ENCODE measurements around the gene PLD1. TPM values are rescaled to one million over a fixed set of nuclear protein-coding genes. Genes with fewer than 3 reads are reported as not detected.

Gene PLD1
- total RNA-seq, 1 donor from 2014 or later = 0.55 TPM

DNA sequence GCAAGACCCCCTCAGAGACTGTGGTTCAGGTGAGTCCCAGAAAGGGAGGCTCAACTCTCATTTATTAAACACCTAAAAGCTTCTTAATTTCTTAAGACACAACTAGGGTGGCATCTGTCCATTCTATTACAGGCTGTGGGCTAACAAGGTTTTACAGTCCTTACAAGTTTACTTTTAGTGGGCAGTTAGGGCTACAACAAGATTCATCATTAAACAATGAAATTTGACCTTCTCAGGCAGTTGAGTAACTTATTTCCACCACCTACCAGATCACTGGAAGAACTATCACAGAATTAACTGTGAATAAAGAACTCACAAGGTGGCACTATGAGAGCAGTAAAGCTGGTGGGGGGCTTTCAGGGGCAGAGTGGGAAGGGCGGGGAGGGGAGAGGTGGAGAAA, 132.6 kb downstream of the PLD1 start:
- intact Hi-C loops (cut with micrococcal nuclease) = no loop called here

DNA sequence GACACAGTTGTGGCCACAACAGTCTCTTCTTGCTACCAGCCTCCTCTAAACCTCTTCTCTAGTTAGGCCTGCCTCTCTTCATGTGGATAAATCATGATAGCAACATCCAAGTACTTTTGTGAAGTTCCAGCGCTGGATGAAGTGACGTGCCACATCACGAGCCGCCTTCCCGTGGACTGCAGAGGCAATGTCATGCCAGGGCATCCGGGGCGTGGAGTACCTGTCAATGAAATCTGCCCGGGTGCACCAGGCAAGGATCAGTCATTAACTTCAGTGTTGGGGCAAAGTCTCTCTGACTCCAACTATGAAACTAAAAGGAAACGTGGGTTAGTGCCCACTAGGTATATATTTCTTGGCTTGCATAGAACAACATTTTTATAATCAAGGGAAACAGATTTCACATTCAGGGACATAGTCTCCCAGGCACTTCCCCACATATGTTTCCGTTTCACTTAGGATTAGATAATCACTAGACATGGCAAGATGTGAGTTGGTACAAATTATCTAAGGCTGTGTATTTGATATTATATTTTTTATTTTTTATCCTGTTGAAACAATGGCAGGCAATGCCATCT, 133.6 kb downstream of the PLD1 start:
- intact Hi-C loops (cut with micrococcal nuclease) = no loop called here

DNA sequence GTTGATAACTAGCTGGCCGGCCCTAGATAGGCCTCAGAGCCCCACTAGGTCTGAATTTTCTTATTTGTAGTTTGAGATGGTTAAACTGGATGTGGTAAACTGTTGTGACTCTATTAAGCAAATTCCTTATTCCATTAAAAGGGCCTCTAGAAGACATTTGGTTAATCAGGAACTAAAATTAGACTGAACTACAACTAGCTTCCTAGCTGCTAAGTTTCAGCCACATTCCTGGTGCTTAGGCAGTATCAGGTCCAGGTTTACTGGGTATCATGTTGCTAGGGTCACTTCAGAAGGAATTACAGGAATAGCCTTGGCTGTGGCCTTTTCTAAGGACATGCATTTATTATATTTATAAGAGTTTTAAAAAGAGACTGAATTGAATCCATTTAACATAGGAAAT, 136.3 kb downstream of the PLD1 start:
- intact Hi-C loops (cut with micrococcal nuclease) = no loop called here

DNA sequence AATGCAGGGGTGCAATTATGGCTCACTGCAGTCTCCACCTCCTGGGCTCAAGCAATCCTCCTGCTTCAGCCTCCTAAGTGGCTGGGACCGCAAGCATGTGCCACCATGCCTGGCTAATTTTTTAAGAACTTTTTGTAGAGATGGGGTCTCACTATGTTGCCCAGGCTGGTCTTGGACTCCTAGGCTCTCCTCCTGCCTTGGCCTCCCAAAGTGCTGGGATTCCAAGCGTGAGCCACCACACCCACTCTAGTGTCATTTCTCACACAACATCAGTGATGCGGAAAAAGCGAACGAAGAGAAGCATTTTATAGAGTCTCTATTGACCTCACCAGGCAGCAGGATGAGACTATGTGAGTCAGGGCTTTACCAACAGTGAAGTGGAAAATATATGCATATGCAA, 137.7 kb downstream of the PLD1 start:
- intact Hi-C loops (cut with micrococcal nuclease) = no loop called here

DNA sequence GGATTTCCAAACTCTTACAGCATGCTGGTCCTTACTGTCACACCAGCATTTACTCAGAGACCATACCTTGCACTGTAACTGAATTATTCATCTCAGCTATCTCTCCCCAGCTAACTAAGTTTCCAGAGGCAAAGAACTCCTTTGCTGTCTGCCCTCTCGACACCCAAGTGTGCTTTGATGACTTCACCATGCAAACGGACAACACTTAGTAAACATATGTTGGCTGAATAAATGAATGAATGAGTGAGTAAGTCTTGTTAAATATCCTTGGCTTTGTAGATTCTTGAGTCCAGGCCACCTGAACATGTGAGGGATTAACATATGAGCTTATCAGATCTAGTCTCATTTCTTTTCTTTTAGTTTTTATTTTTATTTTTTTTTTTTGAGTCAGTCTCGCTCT, 138.2 kb downstream of the PLD1 start:
- intact Hi-C loops (cut with micrococcal nuclease) = no loop called here

DNA sequence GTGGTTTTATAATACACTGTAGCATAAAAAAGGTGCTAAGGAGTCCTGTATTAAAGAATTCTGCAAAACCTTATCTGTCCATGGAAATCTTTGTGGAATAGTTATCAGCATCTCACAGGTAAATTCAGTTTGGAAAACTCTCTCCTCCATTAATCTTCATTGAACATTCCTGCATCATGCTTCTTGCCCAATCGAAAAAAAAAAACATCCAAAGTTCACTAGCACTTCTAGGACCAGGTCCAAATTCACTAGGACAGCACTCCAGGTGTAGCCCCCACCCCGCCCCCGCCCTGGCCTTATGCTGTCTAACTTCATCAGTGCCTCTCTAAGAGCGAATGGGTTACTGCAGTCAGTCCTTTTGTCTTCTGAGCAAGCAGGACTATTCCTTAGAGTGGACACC, 138.6 kb downstream of the PLD1 start:
- intact Hi-C loops (cut with micrococcal nuclease) = no loop called here

DNA sequence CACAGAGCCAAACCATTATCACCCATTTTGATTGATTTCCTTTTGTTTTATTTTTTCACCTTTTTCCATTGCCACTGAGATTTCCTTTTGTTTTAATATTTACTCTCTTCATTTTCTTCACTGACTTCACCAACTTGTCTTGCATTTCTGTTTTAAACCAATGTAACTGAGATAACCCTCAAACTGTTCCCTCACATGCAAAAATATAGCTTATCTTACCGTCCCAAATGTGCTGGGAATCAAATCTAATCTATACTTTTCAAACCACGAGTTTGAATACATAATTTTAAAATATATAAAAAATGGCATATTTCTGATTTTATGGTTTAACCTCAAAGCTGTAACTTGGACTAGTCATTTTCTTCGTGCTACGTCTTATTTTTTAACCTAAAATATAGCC, 143.8 kb downstream of the PLD1 start:
- intact Hi-C loops (cut with micrococcal nuclease) = no loop called here

DNA sequence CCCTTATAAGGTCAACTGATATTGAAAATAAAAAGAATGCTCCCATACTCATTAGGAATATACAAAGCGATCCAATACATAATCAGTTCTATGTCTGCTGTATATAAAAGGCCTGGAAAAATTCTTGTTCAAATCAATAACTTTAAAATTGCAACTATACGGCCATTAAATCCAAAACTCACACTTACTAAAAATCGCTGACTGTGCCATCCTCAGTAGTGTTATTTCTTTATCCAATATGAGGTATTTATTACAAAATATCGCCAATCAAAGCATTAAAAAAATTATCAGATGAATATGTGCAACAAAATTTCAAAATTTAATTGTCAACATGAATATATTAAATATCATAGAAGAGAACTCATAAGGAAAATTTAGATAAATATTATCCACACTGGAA, 146.5 kb downstream of the PLD1 start:
- intact Hi-C loops (cut with micrococcal nuclease) = no loop called here

DNA sequence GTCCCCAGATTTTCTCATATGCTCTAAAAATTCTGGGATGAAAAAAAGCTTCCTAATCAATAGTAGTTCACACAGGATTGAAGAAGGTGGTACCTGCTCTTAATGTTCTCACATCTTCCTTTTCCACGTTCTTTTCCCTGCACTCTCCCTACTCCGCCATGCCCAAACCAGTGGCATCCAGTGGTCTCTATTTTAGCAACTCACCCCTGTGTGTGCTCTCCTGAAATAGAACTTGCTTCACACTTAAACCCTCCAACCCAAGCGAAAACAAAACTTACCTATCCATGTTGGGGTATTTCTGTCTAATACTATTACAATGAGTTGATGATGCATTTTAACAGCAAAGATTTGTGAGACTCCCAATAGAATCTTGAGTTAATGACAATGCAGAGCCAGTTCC, 148.8 kb downstream of the PLD1 start:
- intact Hi-C loops (cut with micrococcal nuclease) = no loop called here

DNA sequence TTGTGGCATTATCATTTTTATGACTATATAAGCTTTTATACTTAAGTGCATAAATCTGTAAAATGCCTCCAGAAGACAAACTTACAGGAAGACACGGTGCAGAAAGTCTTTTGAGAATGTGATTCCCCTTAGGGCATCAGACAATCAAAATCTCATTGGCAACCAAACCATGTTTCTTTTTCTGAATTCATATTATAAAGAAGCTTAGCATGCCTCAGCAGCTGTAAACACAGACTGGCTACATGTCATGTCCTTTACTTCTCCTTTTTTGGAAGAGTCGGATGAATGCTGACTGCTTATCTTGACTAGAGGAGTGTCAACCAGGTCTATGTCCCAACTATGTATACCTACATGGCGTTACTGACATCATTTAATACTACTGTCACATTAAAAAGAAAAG, 150.1 kb downstream of the PLD1 start:
- intact Hi-C loops (cut with micrococcal nuclease) = no loop called here

DNA sequence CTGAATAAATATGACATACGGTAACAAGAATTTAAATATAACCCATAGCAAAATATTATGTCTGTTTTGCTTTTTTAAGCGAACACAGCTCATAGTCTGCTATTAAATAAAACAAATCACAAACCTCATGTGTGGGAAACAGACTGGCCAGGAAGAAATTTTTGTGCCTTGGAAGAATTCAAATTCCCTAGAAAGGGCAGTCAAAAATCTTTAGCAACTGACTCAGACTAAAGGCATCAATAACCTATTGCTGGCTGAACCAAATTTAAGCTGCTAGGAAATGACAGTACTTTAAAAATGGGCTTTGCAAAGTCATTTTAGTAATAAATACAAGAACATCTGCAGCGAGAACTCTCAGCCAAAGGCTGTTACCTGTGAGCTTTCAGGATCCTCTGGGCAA, 151.4 kb downstream of the PLD1 start:
- intact Hi-C loops (cut with micrococcal nuclease) = no loop called here

DNA sequence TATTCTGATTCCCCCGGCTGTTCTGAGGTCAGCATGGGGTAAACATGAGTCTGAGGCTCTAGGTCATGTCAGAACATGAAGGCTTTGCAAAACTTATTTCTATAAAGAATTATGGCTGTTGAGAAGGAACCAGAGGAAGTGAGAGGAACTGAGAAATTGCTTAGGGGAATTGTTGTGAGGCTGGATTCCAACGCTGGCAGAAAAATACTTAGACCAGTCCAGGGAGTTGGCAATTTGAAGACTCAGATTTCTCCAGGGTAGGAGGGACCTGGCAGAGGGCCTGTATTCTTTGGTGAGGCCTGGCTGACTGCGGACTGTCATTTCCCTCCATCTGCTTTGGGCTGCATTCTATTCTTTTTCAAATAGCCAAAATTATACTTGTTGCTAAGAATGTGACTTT, 155.5 kb downstream of the PLD1 start:
- intact Hi-C loops (cut with micrococcal nuclease) = no loop called here

DNA sequence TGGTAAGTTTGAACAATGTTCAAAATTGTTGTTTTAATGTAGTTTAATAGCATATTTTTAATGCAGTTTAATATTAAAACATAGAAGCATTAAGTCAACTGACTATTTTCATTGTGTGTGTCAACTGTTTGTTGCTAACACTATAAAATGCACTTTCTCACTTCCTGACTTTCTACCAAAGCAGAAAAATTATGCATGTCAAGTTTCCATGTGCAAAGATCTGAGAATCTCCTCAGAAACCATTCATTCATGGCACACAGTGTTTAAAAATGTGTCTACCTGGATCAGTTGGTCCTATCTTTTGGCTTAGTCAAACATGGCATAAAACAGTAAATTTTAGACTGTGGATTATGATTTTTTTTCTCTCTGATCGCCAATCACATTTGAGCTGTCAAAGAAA, 156.0 kb downstream of the PLD1 start:
- intact Hi-C loops (cut with micrococcal nuclease) = no loop called here

DNA sequence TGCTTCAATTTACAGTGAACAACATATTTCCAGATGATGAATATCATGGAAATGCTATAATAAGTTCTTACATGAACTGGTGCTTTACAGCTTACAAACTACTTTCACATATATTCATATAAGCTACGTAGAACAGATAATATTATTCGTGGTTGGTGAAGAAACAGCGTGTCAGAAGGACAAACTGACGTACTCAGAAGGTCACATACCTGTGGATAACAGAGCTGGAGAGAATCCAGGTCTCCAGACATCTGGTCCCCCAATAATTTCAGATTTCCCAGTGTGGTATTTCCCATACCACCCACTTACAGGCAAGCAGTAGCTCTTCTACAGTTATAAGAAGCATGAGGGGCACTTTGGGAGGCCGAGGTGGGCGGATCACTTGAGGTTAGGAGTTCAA, 156.6 kb downstream of the PLD1 start:
- intact Hi-C loops (cut with micrococcal nuclease) = no loop called here

DNA sequence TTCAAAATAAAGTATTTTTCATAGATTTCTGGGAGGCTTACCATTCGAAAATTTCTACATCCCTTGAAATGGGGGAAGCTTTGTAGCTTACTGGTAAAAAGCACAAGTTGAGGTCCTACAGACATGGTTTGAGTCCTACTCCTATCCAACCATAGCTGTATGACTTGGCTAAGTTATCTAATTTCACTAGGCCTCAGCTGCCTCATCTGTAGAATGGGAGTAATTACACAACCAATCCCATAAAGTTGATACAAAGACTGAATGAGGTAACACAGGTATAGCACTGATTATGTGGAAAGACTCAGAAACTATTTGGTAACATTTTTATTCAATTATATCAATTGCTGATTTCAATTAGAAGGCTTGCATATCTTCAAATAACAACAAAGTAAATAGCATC, 157.4 kb downstream of the PLD1 start:
- intact Hi-C loops (cut with micrococcal nuclease) = no loop called here

DNA sequence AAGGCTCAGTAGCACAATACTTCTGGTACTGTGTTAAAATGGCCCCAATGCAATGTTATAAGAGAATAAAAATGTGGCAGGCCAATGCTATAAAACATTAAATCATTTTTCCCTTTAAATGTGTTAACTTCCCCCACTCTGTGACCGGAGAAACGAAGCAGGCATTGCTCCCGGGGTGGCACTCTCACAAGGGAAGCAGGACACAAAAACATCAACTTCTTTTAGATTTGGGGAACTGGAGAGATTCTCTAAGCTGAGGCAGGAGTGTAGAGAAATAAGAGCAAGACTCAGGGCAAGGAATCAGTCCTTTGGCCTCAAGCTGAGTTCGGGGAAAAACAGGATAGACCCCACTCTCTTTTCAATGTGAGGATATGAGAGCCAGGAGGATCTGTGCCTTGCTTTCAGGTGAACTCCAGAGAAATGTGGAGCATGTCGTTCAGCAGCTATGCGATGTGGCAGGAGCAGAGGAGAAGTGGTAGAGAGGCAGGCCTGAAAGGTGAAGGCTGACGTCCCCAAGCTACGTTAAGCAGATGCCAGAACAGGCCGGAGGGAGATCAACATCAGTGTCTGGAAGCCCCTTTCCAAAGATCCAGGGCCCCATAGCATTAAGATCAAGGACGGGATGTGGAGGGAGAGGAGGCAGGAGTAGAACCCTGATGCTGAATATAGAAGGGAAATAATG, 160.2 kb downstream of the PLD1 start:
- intact Hi-C loops (cut with micrococcal nuclease) = no loop called here

DNA sequence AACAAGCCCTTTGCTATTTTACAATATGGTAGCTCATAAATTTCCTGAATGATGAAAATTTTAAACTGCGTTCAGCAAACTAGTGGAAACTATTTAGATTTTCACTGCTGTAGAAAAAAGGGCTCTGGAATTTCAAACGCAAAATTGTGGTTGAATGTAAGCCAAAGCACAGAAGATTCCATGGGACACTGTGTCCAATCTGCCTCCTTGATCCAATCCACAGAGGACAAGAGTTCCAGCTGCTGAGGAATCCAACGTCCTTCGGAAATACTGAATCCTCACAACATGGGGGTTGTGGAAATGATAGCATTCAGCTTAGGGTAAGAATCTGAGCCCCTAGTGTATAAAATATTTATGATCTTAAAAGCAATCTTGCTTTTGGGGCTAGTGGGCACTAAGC, 161.0 kb downstream of the PLD1 start:
- intact Hi-C loops (cut with micrococcal nuclease) = no loop called here

DNA sequence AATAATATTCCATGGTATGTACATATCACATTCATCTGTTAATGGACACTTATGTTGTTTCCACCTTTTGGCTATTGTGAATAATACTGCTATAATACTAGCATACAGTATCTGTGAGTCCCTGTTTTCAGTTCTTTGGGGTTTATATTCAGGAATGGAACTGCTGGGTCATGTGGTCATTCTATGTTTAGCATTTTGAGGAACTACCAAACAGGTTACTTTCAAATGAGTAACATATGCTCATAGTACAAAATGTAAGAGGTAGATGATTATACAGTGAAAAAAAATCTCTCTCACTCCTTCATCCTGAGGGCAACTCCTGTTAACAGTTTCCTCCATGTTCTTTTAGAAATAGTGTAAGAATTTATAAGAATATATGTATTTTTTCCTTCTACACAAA, 162.2 kb downstream of the PLD1 start:
- intact Hi-C loops (cut with micrococcal nuclease) = no loop called here

DNA sequence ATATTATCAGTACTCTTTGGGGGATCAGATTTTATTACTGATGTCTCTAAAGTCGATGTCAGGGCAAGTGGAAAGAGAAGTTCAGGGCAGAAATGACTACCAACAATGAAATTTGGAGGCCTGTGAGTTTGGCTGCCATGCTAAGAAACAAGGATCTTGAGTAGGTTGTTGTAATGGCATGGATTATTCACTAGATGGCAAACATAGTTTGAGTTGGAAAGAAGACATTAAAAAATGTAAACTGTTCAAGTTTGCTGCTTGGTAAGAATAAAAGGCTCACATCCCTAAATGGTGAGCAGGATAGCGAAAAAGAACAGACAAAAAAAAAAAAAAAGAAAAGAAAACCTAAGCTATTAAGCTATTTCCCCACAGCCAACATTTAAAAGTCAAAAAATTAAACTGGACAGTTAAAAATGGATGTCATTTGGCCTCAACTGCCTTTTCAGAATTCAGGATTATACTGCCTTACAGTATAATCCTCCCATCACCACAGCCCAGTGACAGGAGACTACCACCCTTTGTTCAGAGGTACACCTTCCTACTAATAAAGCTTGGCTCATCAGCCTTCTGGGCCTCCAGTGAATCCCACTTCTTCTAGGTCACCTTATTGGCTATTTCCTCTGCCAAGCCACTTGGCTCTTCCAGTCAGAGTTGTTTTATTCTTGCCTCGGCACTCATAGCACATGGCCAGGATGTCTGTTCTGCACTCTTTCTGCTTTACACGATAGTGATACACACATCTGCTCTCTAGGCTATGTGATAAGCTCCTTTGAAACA, 163.7 kb downstream of the PLD1 start:
- intact Hi-C loops (cut with micrococcal nuclease) = loop anchor here (1.0 to 2.0 kb wide), 3 partner anchors 126 to 694 kb away; no protein-coding TSS in a partner anchor

DNA sequence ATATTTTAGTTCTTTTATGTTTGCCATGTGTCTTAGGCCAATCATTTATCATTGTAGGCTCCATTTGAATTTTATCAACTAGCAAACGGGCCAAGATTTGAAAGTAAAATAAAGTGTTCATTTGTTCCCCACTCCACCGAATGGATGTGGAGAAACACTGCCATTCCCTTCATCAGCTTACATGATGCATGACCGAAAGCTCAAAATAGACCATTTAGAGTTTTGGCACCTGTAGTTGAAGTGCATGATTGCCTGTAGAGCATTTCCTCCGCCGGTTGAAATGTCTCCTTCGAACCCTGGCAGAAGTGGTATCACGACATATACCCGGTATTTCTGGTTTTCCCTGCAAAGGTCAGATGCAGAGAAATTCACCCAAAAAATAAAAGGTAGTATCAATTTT, 165.6 kb downstream of the PLD1 start:
- intact Hi-C loops (cut with micrococcal nuclease) = no loop called here

DNA sequence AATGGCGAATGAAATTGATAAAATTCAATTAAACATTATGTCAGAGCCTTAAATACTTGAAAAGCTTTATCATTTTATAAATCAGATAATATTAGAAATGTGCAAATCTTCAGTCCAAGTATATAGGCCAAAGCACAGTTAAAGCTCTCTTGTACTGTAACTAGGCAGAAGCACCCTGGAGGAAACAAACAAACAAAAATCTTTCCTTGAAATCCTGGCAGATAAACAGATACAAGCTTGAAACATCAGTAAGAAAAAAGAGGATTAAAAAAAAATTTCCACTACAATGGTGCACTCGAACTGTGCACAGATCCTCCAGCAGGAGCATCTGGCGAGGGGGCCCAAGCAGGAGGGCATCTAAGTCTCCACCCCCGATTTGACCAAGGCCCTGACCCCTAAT, 166.6 kb downstream of the PLD1 start:
- intact Hi-C loops (cut with micrococcal nuclease) = no loop called here

DNA sequence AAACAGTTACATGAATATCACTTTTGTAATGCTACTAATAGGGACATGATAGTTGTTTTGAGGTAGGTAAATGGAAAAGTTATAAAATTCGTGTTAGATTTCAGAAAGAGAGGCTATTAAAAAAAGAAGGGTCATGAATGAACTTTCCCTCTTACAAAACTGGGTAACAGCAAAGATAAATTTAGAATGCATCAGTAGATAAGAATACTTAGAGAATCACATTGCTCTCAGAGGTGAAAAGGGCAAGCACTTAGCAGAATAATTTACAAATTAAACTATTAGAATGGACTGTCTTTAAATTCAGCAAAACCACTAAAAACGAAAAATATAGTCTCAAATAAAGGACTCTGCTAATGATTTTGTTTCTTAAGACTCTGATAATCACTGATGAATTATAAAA, 167.2 kb downstream of the PLD1 start:
- intact Hi-C loops (cut with micrococcal nuclease) = no loop called here

Measured in T-helper 2 cell treated with Interferon-gamma antibody and Interleukin-4, amounts not matched to agents 100 ng/mL and 5 ng/mL, for 36 hours (primary cell).